ENCODE data around the gene ZPLD1. TPM values are rescaled to one million over a fixed set of nuclear protein-coding genes. Genes with fewer than 3 reads are reported as not detected.

Gene ZPLD1
- total RNA-seq, 1 donor from 2014 or later = not detected

DNA sequence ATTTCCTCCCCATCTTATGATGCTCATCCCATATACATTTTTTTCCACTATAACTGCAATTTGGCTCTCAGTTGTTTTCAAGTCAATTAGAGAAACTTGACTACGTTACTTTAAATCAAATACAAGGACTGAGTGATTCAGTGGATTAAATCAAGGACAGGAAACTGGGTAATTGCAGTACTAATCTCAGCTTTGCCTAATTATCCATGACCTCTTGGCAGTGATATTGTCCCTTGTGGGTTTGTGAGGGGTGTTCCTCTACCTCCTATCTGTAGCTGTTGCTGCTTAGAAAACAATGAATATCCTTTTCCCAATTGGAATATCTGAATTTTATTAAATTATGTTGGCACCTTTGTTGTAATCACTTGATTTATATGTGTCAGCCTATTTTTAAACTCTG lies 79.4 kb downstream of the ZPLD1 start:
- peaks cover 27% of the 10 kb centered on the region for H3K27me3 Mint-ChIP-seq (ENCODE audit: unreplicated experiment)
- TF ChIP-seq, protein P1, sequence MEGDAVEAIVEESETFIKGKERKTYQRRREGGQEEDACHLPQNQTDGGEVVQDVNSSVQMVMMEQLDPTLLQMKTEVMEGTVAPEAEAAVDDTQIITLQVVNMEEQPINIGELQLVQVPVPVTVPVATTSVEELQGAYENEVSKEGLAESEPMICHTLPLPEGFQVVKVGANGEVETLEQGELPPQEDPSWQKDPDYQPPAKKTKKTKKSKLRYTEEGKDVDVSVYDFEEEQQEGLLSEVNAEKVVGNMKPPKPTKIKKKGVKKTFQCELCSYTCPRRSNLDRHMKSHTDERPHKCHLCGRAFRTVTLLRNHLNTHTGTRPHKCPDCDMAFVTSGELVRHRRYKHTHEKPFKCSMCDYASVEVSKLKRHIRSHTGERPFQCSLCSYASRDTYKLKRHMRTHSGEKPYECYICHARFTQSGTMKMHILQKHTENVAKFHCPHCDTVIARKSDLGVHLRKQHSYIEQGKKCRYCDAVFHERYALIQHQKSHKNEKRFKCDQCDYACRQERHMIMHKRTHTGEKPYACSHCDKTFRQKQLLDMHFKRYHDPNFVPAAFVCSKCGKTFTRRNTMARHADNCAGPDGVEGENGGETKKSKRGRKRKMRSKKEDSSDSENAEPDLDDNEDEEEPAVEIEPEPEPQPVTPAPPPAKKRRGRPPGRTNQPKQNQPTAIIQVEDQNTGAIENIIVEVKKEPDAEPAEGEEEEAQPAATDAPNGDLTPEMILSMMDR (IDR thresholded peaks at IDR 0.05) = no peak
- no peak overlapping the region for H3K4me3 Mint-ChIP-seq (ENCODE audit: unreplicated experiment)
- H3K36me3 Mint-ChIP-seq (ENCODE audit: unreplicated experiment) = no peaks in the 10 kb centered on the region
- H3K9me3 Mint-ChIP-seq (ENCODE audit: unreplicated experiment) = no peaks in the 10 kb centered on the region
- H3K27ac Mint-ChIP-seq (ENCODE audit: unreplicated experiment) = no peak overlapping the region
- no peak for DNase-seq (ENCODE audit: extremely low spot score, unreplicated experiment)
- H3K4me1 Mint-ChIP-seq (ENCODE audit: unreplicated experiment) = no peaks in the 10 kb centered on the region

DNA sequence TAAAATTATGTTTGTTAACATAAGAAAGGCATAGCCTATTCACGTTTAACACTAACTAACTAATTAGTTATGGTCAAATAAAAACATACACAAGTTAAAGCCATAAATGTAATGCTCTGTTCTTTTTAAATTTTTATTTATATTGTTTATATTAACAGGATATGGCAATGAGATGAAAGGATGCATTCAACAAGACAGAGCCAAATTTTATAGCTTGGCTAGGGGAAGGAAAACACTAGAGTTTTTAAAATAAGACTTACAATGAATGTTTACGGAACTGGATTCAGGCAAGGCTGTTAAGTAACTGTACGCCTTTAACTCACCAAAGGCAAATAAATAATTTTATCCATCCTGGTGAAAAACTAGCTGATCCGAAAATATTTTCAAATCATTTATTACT lies 86.4 kb downstream of the ZPLD1 start:
- no peaks in the 10 kb centered on the region for H3K9me3 Mint-ChIP-seq (ENCODE audit: unreplicated experiment)
- no peaks in the 10 kb centered on the region for H3K36me3 Mint-ChIP-seq (ENCODE audit: unreplicated experiment)
- DNase-seq (ENCODE audit: extremely low spot score, unreplicated experiment) = no peak
- peaks cover 39% of the 10 kb centered on the region for H3K27me3 Mint-ChIP-seq (ENCODE audit: unreplicated experiment)
- H3K4me1 Mint-ChIP-seq (ENCODE audit: unreplicated experiment) = no peaks in the 10 kb centered on the region
- H3K4me3 Mint-ChIP-seq (ENCODE audit: unreplicated experiment) = no peak overlapping the region
- TF ChIP-seq, protein P1 (IDR thresholded peaks at IDR 0.05) = no peak
- no peak overlapping the region for H3K27ac Mint-ChIP-seq (ENCODE audit: unreplicated experiment)

DNA sequence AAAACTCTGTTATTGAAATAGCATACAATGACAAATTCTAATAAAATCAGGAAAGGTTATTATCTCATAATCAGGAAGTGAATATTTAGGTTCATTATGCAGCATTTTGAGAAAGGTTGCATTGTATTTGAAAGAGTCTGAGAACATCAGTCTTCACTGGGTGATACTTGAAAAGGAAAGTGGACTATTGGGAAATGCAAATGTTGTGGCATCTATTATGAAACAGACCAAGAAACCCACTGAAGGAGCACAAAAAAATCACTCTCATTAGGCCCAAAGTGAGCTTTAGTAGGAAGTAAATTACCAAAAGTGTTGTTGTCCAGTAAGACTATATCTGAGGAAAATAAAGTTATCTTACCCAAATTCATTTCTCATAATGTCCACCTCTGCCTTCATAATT lies 90.8 kb downstream of the ZPLD1 start:
- no peak overlapping the region for H3K27ac Mint-ChIP-seq (ENCODE audit: unreplicated experiment)
- peaks cover 28% of the 10 kb centered on the region for H3K27me3 Mint-ChIP-seq (ENCODE audit: unreplicated experiment)
- TF ChIP-seq, protein P1 (IDR thresholded peaks at IDR 0.05) = no peak
- no peaks in the 10 kb centered on the region for H3K9me3 Mint-ChIP-seq (ENCODE audit: unreplicated experiment)
- no peaks in the 10 kb centered on the region for H3K4me1 Mint-ChIP-seq (ENCODE audit: unreplicated experiment)
- no peak for DNase-seq (ENCODE audit: extremely low spot score, unreplicated experiment)
- no peak overlapping the region for H3K4me3 Mint-ChIP-seq (ENCODE audit: unreplicated experiment)
- H3K36me3 Mint-ChIP-seq (ENCODE audit: unreplicated experiment) = no peaks in the 10 kb centered on the region

DNA sequence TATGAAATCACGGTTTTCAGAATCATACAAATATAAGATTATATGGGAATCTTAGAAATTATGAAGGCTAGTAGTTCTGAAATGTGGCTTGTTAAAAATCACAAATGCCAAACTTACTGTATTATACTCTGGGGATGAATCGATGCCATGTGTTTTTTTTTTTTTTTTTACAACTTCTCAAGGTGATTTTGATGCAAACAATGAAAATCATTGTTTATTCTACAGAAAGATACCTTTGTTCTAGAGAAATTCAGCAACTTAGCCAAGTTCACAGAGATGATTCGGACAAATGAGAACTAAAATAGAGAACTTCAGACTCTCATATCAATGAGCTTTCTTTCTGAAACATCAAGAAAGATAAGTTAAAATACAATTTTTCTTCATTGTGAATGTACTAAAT lies 92.0 kb downstream of the ZPLD1 start:
- peaks cover 24% of the 10 kb centered on the region for H3K27me3 Mint-ChIP-seq (ENCODE audit: unreplicated experiment)
- TF ChIP-seq, protein P1 (IDR thresholded peaks at IDR 0.05) = no peak
- no peaks in the 10 kb centered on the region for H3K9me3 Mint-ChIP-seq (ENCODE audit: unreplicated experiment)
- H3K27ac Mint-ChIP-seq (ENCODE audit: unreplicated experiment) = no peak overlapping the region
- no peak overlapping the region for H3K4me3 Mint-ChIP-seq (ENCODE audit: unreplicated experiment)
- DNase-seq (ENCODE audit: extremely low spot score, unreplicated experiment) = no peak
- H3K36me3 Mint-ChIP-seq (ENCODE audit: unreplicated experiment) = no peaks in the 10 kb centered on the region
- H3K4me1 Mint-ChIP-seq (ENCODE audit: unreplicated experiment) = no peaks in the 10 kb centered on the region

DNA sequence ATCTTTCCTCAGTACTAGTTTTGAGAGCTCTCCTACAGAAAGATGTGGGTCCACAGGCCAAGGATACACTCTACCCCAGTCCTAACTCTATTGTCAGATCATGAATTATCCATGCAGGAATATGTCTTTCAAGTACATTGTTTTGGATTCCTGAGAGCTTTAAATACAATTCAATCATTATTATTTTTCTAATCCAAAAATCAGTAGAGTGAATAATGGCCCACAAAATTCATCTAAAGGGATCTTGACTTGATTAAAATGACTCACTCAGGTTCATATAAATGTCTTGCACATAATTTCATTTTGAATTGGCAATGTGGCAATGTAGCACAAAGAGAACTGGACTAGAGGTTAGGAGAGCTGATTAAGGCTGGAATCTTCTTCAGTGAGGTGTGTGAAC lies 93.9 kb downstream of the ZPLD1 start:
- H3K27ac Mint-ChIP-seq (ENCODE audit: unreplicated experiment) = no peak overlapping the region
- TF ChIP-seq, protein P1 (IDR thresholded peaks at IDR 0.05) = no peak

More for the DNA sequence above, 93.9 kb downstream of the ZPLD1 start:
- H3K4me1 Mint-ChIP-seq (ENCODE audit: unreplicated experiment) = no peaks in the 10 kb centered on the region
- no peaks in the 10 kb centered on the region for H3K36me3 Mint-ChIP-seq (ENCODE audit: unreplicated experiment)
- H3K4me3 Mint-ChIP-seq (ENCODE audit: unreplicated experiment) = no peak overlapping the region
- no peaks in the 10 kb centered on the region for H3K9me3 Mint-ChIP-seq (ENCODE audit: unreplicated experiment)
- peaks cover 27% of the 10 kb centered on the region for H3K27me3 Mint-ChIP-seq (ENCODE audit: unreplicated experiment)
- DNase-seq (ENCODE audit: extremely low spot score, unreplicated experiment) = no peak

Measured in osteocyte (in vitro differentiated cells).